H1 (cell line): ENCODE data around the gene PDE1A. TPM values are rescaled to one million over a fixed set of nuclear protein-coding genes. Genes with fewer than 3 reads are reported as not detected.

ENCODE experiments used
- CTCF ChIA-PET: fragments of 300-600 bp; sonication (Branson Sonifier 250); formaldehyde crosslinking; loops from one replicate; lab custom pipeline; 2021; ENCODE audit not compliant: partially characterized antibody; lab: Charles Lee
- POLR2A ChIA-PET: fragments of 300-600 bp; sonication (Branson Sonifier 250); formaldehyde crosslinking; loops from one replicate; lab custom pipeline; 2021; ENCODE audit warnings: inconsistent platforms; ENCODE audit not compliant: partially characterized antibody; lab: Charles Lee
- DNase-seq, 2 experiments: peaks; one replicate each; pipeline versions ENCODE4 v3.0.0 to v3.0.0-alpha.2; 2010 to 2022; ENCODE audit warnings: low spot score in 2 of 2, low read depth in 1 of 2, mixed read lengths in 1 of 2
- FAIRE-seq: peaks from 2 replicates; lab custom pipeline; 2011; peaks lifted over from hg19 to GRCh38; lab: Jason Lieb, UNC
- H2AFZ ChIP-seq: 2 replicates; pipeline ENCODE4 v1.8.1; 2012; ENCODE audit warnings: low read length, inconsistent platforms
- H2AK5ac ChIP-seq: 2 replicates; pipeline ENCODE4 v1.6.1; 2013; ENCODE audit warnings: low read depth, low read length
- H2BK120ac ChIP-seq: replicated peaks from 2 replicates; pipeline ENCODE3; 2013; ENCODE audit warnings: low read depth, low read length, inconsistent platforms
- H2BK12ac ChIP-seq: 2 replicates; pipeline ENCODE4 v1.6.1; 2013; ENCODE audit warnings: low read depth, low read length
- H2BK15ac ChIP-seq: 2 replicates; pipeline ENCODE4 v1.6.1; 2013; ENCODE audit warnings: low read length
- H2BK20ac ChIP-seq: 2 replicates; pipeline ENCODE4 v1.6.1; 2013; ENCODE audit warnings: low read length
- H2BK5ac ChIP-seq: 2 replicates; pipeline ENCODE4 v1.6.1; 2013; ENCODE audit warnings: low read depth, low read length
- H3K14ac ChIP-seq: 2 replicates; pipeline ENCODE4 v1.6.1; 2013; ENCODE audit warnings: inconsistent platforms; ENCODE audit not compliant: insufficient read length
- H3K18ac ChIP-seq: 2 replicates; pipeline ENCODE4 v1.6.1; 2013; ENCODE audit warnings: low read length; ENCODE audit errors: extremely low read depth
- H3K23ac ChIP-seq: 2 replicates; pipeline ENCODE4 v1.6.1; 2013; ENCODE audit warnings: inconsistent platforms; ENCODE audit not compliant: insufficient read length
- H3K23me2 ChIP-seq: 2 replicates; pipeline ENCODE4 v1.6.1; 2013; ENCODE audit warnings: low read depth, low read length
- H3K27ac ChIP-seq: 2 replicates; pipeline ENCODE4 v1.6.1; 2011; ENCODE audit warnings: low read depth, low read length, inconsistent platforms
- H3K27me3 ChIP-seq, 4 experiments: replicated peaks in 1 of 4; 1 replicate in 1 of 4; 2 replicates in 3 of 4; pipeline versions ENCODE4 v1.6.1 to v1.8.1; 2011 to 2013; ENCODE audit warnings: low read length in 3 of 4, mild to moderate bottlenecking in 3 of 4, inconsistent platforms in 2 of 4, mixed read lengths in 2 of 4, moderate library complexity in 1 of 4; ENCODE audit not compliant: control insufficient read depth in 3 of 4, insufficient read depth in 3 of 4; ENCODE audit errors: extremely low read depth in 1 of 4
- H3K36me3 ChIP-seq, 4 experiments: 2 replicates each; pipeline versions ENCODE4 v1.6.1 to v1.8.1; 2011 to 2013; ENCODE audit warnings: mild to moderate bottlenecking in 4 of 4, low read length in 3 of 4, moderate library complexity in 2 of 4, control low read depth in 1 of 4, inconsistent platforms in 1 of 4; ENCODE audit not compliant: insufficient read depth in 4 of 4, control insufficient read depth in 2 of 4
- H3K4ac ChIP-seq: replicated peaks from 2 replicates; pipeline ENCODE3; 2013; ENCODE audit warnings: low read length, low read depth, mixed read lengths, inconsistent platforms; ENCODE audit not compliant: insufficient read length
- H3K4me1 ChIP-seq, 4 experiments: replicated peaks in 1 of 4; 1 replicate in 1 of 4; 2 replicates in 3 of 4; pipeline versions ENCODE4 v1.6.1 to v1.8.1; 2011 to 2013; ENCODE audit warnings: low read length in 3 of 4, inconsistent platforms in 2 of 4, mixed read lengths in 1 of 4; ENCODE audit not compliant: insufficient read depth in 4 of 4, control insufficient read depth in 3 of 4
- H3K4me2 ChIP-seq, 2 experiments: 2 replicates each; pipeline versions ENCODE4 v1.6.1 to v1.8.1; 2011 to 2013; ENCODE audit warnings: low read depth in 2 of 2, low read length in 2 of 2, control low read depth in 1 of 2, inconsistent platforms in 1 of 2, mild to moderate bottlenecking in 1 of 2; ENCODE audit not compliant: insufficient read depth in 1 of 2
- H3K4me3 ChIP-seq, 4 experiments: fragments of 200-600, 300-600 bp in 1 of 4; sonication (generic), shearing (Covaris generic), sonication (Bioruptor Twin) in 1 of 4; 2 replicates each; pipeline versions ENCODE4 v1.5.1 to v1.8.1; 2011 to 2016; ENCODE audit warnings: low read length in 4 of 4, low read depth in 3 of 4, control low read depth in 2 of 4, inconsistent platforms in 2 of 4, mild to moderate bottlenecking in 2 of 4, mixed read lengths in 1 of 4, moderate library complexity in 1 of 4; ENCODE audit not compliant: insufficient read depth in 2 of 4; ENCODE audit errors: extremely low read depth in 1 of 4
- H3K56ac ChIP-seq: replicated peaks from 2 replicates; pipeline ENCODE3; 2013; ENCODE audit warnings: low read depth, mild to moderate bottlenecking, mixed read lengths, low read length, inconsistent platforms; ENCODE audit not compliant: insufficient read length
- H3K79me1 ChIP-seq: 2 replicates; pipeline ENCODE4 v1.6.1; 2013; ENCODE audit warnings: low read depth, low read length, control low read depth
- H3K79me2 ChIP-seq, 2 experiments: 2 replicates each; pipeline versions ENCODE4 v1.6.1 to v1.8.1; 2012 to 2013; ENCODE audit warnings: low read length in 2 of 2, mild to moderate bottlenecking in 2 of 2, inconsistent platforms in 1 of 2; ENCODE audit not compliant: insufficient read depth in 2 of 2, control insufficient read depth in 1 of 2
- H3K9ac ChIP-seq, 4 experiments: replicated peaks in 1 of 4; 1 replicate in 1 of 4; 2 replicates in 3 of 4; pipeline versions ENCODE4 v1.6.1 to v1.8.1; 2011 to 2013; ENCODE audit warnings: low read depth in 3 of 4, low read length in 3 of 4, control low read depth in 2 of 4, mild to moderate bottlenecking in 2 of 4, moderate library complexity in 2 of 4, inconsistent platforms in 1 of 4; ENCODE audit errors: extremely low read depth in 1 of 4
- H3K9me3 ChIP-seq, 2 experiments: 2 replicates each; pipeline versions ENCODE4 v1.6.1 to v1.8.1; 2012 to 2013; ENCODE audit warnings: mild to moderate bottlenecking in 2 of 2, moderate library complexity in 2 of 2, control low read depth in 1 of 2, inconsistent platforms in 1 of 2, low read depth in 1 of 2, low read length in 1 of 2, mixed read lengths in 1 of 2; ENCODE audit not compliant: insufficient read depth in 2 of 2
- H4K20me1 ChIP-seq, 2 experiments: replicated peaks in 1 of 2; 2 replicates each; pipeline versions ENCODE3 to v1.8.1; 2011 to 2013; ENCODE audit warnings: inconsistent platforms in 2 of 2, low read length in 2 of 2, mild to moderate bottlenecking in 1 of 2; ENCODE audit not compliant: insufficient read depth in 2 of 2, control insufficient read depth in 1 of 2
- H4K5ac ChIP-seq: 2 replicates; pipeline ENCODE4 v1.6.1; 2013; ENCODE audit warnings: low read length, low read depth, mixed read lengths, inconsistent platforms; ENCODE audit not compliant: insufficient read length
- H4K8ac ChIP-seq: 2 replicates; pipeline ENCODE4 v1.8.0; 2013; ENCODE audit warnings: mild to moderate bottlenecking, moderate library complexity, low read length, inconsistent platforms; ENCODE audit not compliant: insufficient read depth; ENCODE audit errors: extremely low read depth
- H4K91ac ChIP-seq: replicated peaks from 2 replicates; pipeline ENCODE3; 2013; ENCODE audit warnings: low read length, mixed read lengths, inconsistent platforms; ENCODE audit not compliant: insufficient read length
- BCL11A ChIP-seq, 2 experiments: IDR thresholded peaks; one replicate each; pipeline ENCODE4 v1.6.1; 2011; ENCODE audit warnings: low read depth in 2 of 2, low read length in 2 of 2, mild to moderate bottlenecking in 2 of 2
- BRCA1 ChIP-seq: IDR thresholded peaks from 2 replicates; pipeline ENCODE4 v1.6.1; 2012; ENCODE audit warnings: low read depth, low read length, improper control_type of control experiment
- CBX5 ChIP-seq: fragments of 300-800, 300-1000 bp; sonication (generic); IDR thresholded peaks from 2 replicates; pipeline ENCODE4 v1.7.1; 2016; ENCODE audit warnings: antibody characterized with exemption, low read length, low read depth
- CEBPB ChIP-seq: IDR thresholded peaks from 2 replicates; pipeline ENCODE4 v1.6.1; 2012; ENCODE audit warnings: low read depth, low read length
- E2F6 ChIP-seq: IDR thresholded peaks from 2 replicates; pipeline ENCODE4 v1.6.1; 2012; ENCODE audit warnings: inconsistent platforms
- FOSL1 ChIP-seq: IDR thresholded peaks from 2 replicates; pipeline ENCODE4 v1.6.1; 2011; ENCODE audit warnings: mild to moderate bottlenecking, low read depth, low read length, moderate library complexity; ENCODE audit not compliant: insufficient read depth
- HDAC6 ChIP-seq: IDR thresholded peaks from one replicate; pipeline ENCODE4 v1.7.1; 2012; ENCODE audit warnings: low read depth, mild to moderate bottlenecking, inconsistent platforms, low read length, moderate library complexity
- NRF1 ChIP-seq: IDR thresholded peaks from 2 replicates; pipeline ENCODE4 v1.6.1; 2011; ENCODE audit warnings: mild to moderate bottlenecking, low read depth, low read length, improper control_type of control experiment
- RXRA ChIP-seq: IDR thresholded peaks from 2 replicates; pipeline ENCODE4 v1.6.1; 2011; ENCODE audit warnings: low read depth, mild to moderate bottlenecking, low read length, moderate library complexity; ENCODE audit not compliant: insufficient read depth
- SP1 ChIP-seq: IDR thresholded peaks from 2 replicates; pipeline ENCODE4 v1.6.1; 2011; ENCODE audit warnings: low read depth, low read length
- SRF ChIP-seq: IDR thresholded peaks from 2 replicates; pipeline ENCODE4 v1.6.1; 2011; ENCODE audit warnings: mild to moderate bottlenecking, low read depth, low read length, moderate library complexity
- TAF7 ChIP-seq: optimal IDR thresholded peaks from 2 replicates; pipeline ENCODE3; 2011; ENCODE audit warnings: low read depth, mild to moderate bottlenecking, inconsistent platforms, low read length, moderate library complexity, borderline replicate concordance
- TBP ChIP-seq: IDR thresholded peaks from 2 replicates; pipeline ENCODE4 v1.6.1; 2011; ENCODE audit warnings: low read depth, low read length, improper control_type of control experiment
- TCF12 ChIP-seq: IDR thresholded peaks from 2 replicates; pipeline ENCODE4 v1.6.1; 2011; ENCODE audit warnings: low read depth, mild to moderate bottlenecking, low read length
- ZNF274 ChIP-seq: IDR thresholded peaks from 2 replicates; pipeline ENCODE4 v1.7.0; 2012; ENCODE audit warnings: low read length, borderline replicate concordance; ENCODE audit errors: extremely low read depth
- WGBS, 2 experiments: shearing (Covaris generic) in 1 of 2; methylation state at CpG; one replicate each; pipeline versions ENCODE4 v1.1.6 to v1.1.7; 2013 to 2015; ENCODE audit warnings: low lambda C conversion rate in 2 of 2, mixed read lengths in 2 of 2, inconsistent platforms in 1 of 2, low coverage in 1 of 2, missing lambda C conversion rate in 1 of 2; ENCODE audit not compliant: insufficient replicate concordance in 2 of 2, insufficient coverage in 1 of 2, insufficient read length in 1 of 2; ENCODE audit errors: extremely low coverage in 1 of 2, missing lambda C conversion rate in 1 of 2; 5-methylcytosine and 5-hydroxymethylcytosine counted together
- polyA plus RNA-seq, 7 experiments: library from polyadenylated mRNA; depleted of rRNA in 3 of 7; stranded (reverse) in 5 of 7; unstranded in 2 of 7; fragments of >200 nt in 5 of 7; fragments of 200-250 nt in 2 of 7; gene quantifications; 1 replicate in 5 of 7; 2 replicates in 1 of 7; 4 replicates in 1 of 7; pipeline versions ENCODE4 v1.2.1 to v1.2.3, GENCODE V29; 2011 to 2013; ENCODE audit warnings: missing spikeins in 2 of 7, mixed read lengths in 2 of 7
- total RNA-seq: library from RNA; stranded (reverse); fragmentation: NEBNext Ultra II Directional; extraction: Animal tissue kit (Norgen Biotek cat#: 25700); gene quantifications from 2 replicates; pipeline ENCODE4 v1.2.1, GENCODE V29; 2021

The PDE1A gene
- total and polyA plus RNA-seq, 2 of the 8 experiments (the other 6 are each of a cell fraction or from before 2014, with no cell fraction given), result 0.34 TPM; not detected in 1

- H4K91ac ChIP-seq, result no peak overlapping the region
- no peak overlapping the region for H2BK5ac ChIP-seq
- FAIRE-seq (no peak), DNase-seq (no peak)
- H3K27me3 ChIP-seq, result no peaks in the 10 kb centered on the region
- H2BK12ac ChIP-seq, result no peak overlapping the region
- no peak overlapping the region for H3K18ac ChIP-seq
- H3K14ac ChIP-seq, result no peak overlapping the region
- no peaks in the 10 kb centered on the region for H3K9me3 ChIP-seq
- H3K27ac ChIP-seq, result no peak overlapping the region
- H2BK20ac ChIP-seq, result no peak overlapping the region
- no peak overlapping the region for H4K8ac ChIP-seq
- H3K23me2 ChIP-seq, result no peaks in the 10 kb centered on the region
- H2AFZ ChIP-seq, result no peak overlapping the region
- H3K36me3 ChIP-seq, result no peaks in the 10 kb centered on the region
- no peak overlapping the region for H3K4me2 ChIP-seq
- no peak overlapping the region for H2BK120ac ChIP-seq
- no peaks in the 10 kb centered on the region for H3K79me1 ChIP-seq
- no peak overlapping the region for H3K9ac ChIP-seq
- no peak overlapping the region for H3K4ac ChIP-seq
- POLR2A ChIA-PET, result no interaction called here
- H4K5ac ChIP-seq, result no peak overlapping the region
- CTCF ChIA-PET, result interaction anchor here (0.6 kb wide), 2 partner anchors 31 to 483 kb away, joined by 3 to 4 read pairs; no protein-coding TSS in a partner anchor
- H3K79me2 ChIP-seq, result no peaks in the 10 kb centered on the region
- no peaks in the 10 kb centered on the region for H3K4me1 ChIP-seq
- 78% methylated on average over 1 of the region's 1 CpG; no CpG with 5 or more reads in 1 of the 2 experiments for WGBS, 2 experiments
- H4K20me1 ChIP-seq, result no peaks in the 10 kb centered on the region
- H2BK15ac ChIP-seq, result no peak overlapping the region
- H3K56ac ChIP-seq, result no peak overlapping the region
- no peak overlapping the region for H3K4me3 ChIP-seq
- H2AK5ac ChIP-seq, result no peak overlapping the region
- H3K23ac ChIP-seq, result no peak overlapping the region
- TF ChIP-seq SP1, result no peak
- TF ChIP-seq FOSL1, result no peak
- TF ChIP-seq HDAC6, result no peak
- no peak for TF ChIP-seq E2F6
- no peak for TF ChIP-seq NRF1
- no peak for TF ChIP-seq BRCA1
- TF ChIP-seq CEBPB, result no peak
- TF ChIP-seq BCL11A (IDR thresholded peaks at IDR 0.05; ENCODE audit: low read depth in 2 of 2, low read length in 2 of 2), result no peak
- TF ChIP-seq SRF, result no peak
- TF ChIP-seq TBP, result no peak
- no peak for TF ChIP-seq TCF12
- no peak for TF ChIP-seq RXRA
- TF ChIP-seq CBX5, result no peak
- no peak for TF ChIP-seq ZNF274
- TF ChIP-seq TAF7, result no peak
Observed at GRCh38 chr2:182164686-182165085, 262.1 kb downstream of the PDE1A start.
